Measurements from ENCODE around the gene SRSF9.

- TF ChIP-seq EP300 (conservative IDR thresholded peaks at IDR 0.05; ENCODE audit: poor library complexity, severe bottlenecking), result no peak
- TF ChIP-seq CTCF (IDR thresholded peaks at IDR 0.05; ENCODE audit: poor library complexity, severe bottlenecking), result no peak
- TF ChIP-seq POLR2AphosphoS5 (IDR thresholded peaks at IDR 0.05), result no peak
- no peak for TF ChIP-seq RAD21 (conservative IDR thresholded peaks at IDR 0.05)
These were observed 36.6 kb downstream of the SRSF9 start for GRCh38 chr12:120432772-120433525.
